GM18870 (cell line): Measurements from ENCODE around the gene GPBP1.
"Not testable (repeated sequence)": the region's sequence is repeated elsewhere in the genome, so short reads cannot be mapped to it uniquely, and the experiment has no call there.

Source experiments
- ATAC-seq: cut with Tn5 transposase; IDR thresholded peaks from one replicate; pipeline ENCODE4 v1.9.1; 2021; ENCODE audit warnings: moderate library complexity; ENCODE audit not compliant: unreplicated experiment

The GPBP1 gene

GRCh38 chr5:57176350-57176857, 2.5 kb downstream of the GPBP1 start:
- ATAC-seq: no peak

GRCh38 chr5:57177479-57178156, 3.8 kb downstream of the GPBP1 start:
- no peak for ATAC-seq

GRCh38 chr5:57178238-57178637, 4.4 kb downstream of the GPBP1 start:
- not testable (repeated sequence) for ATAC-seq

GRCh38 chr5:57179262-57180200, 5.7 kb downstream of the GPBP1 start:
- no peak for ATAC-seq

GRCh38 chr5:57181154-57181553, 7.3 kb downstream of the GPBP1 start:
- no peak for ATAC-seq

GRCh38 chr5:57184322-57184721, 10.5 kb downstream of the GPBP1 start:
- ATAC-seq: no peak

GRCh38 chr5:57185313-57185712, 11.5 kb downstream of the GPBP1 start:
- no peak for ATAC-seq

- no peak for ATAC-seq
Observed at GRCh38 chr5:57186194-57186593, 12.3 kb downstream of the GPBP1 start.

- ATAC-seq: not testable (repeated sequence)
Observed at GRCh38 chr5:57187977-57188376, 14.1 kb downstream of the GPBP1 start.

- ATAC-seq: no peak
Observed at GRCh38 chr5:57189515-57189914, 15.7 kb downstream of the GPBP1 start.

- no peak for ATAC-seq
Observed at GRCh38 chr5:57190593-57190992, 16.7 kb downstream of the GPBP1 start.

GRCh38 chr5:57191163-57191562, 17.3 kb downstream of the GPBP1 start:
- ATAC-seq: no peak

GRCh38 chr5:57191986-57192385, 18.1 kb downstream of the GPBP1 start:
- ATAC-seq: no peak

GRCh38 chr5:57192832-57193231, 19.0 kb downstream of the GPBP1 start:
- ATAC-seq: not testable (repeated sequence)

GRCh38 chr5:57193757-57194413, 20.0 kb downstream of the GPBP1 start:
- ATAC-seq: no peak

- ATAC-seq: no peak
Observed at GRCh38 chr5:57194653-57195052, 20.8 kb downstream of the GPBP1 start.

GRCh38 chr5:57195060-57195459, 21.2 kb downstream of the GPBP1 start:
- ATAC-seq: no peak

- no peak for ATAC-seq
Observed at GRCh38 chr5:57199866-57200265, 26.0 kb downstream of the GPBP1 start.

- no peak for ATAC-seq
Observed at GRCh38 chr5:57202811-57203210, 29.0 kb downstream of the GPBP1 start.

GRCh38 chr5:57207007-57207653, 33.3 kb downstream of the GPBP1 start:
- no peak for ATAC-seq

GRCh38 chr5:57207681-57208080, 33.8 kb downstream of the GPBP1 start:
- ATAC-seq: no peak
